Neural cell (in vitro differentiated cells): ENCODE results near the gene CCDC148.
"Not testable (repeated sequence)": the region's sequence is repeated elsewhere in the genome, so short reads cannot be mapped to it uniquely, and the experiment has no call there.

Experiments used
- CTCF ChIP-seq: fragments of 450-650 bp; IDR thresholded peaks from 2 replicates; pipeline ENCODE4 v1.5.1; 2014; ENCODE audit warnings: antibody characterized with exemption, mild to moderate bottlenecking, moderate library complexity; ENCODE audit not compliant: poor library complexity, severe bottlenecking
- EP300 ChIP-seq: fragments of 450-650 bp; conservative IDR thresholded peaks from 2 replicates; pipeline ENCODE4 v1.6.1; 2014; ENCODE audit warnings: antibody characterized with exemption, mild to moderate bottlenecking, moderate library complexity; ENCODE audit not compliant: poor library complexity, severe bottlenecking
- MXI1 ChIP-seq: fragments of 450-650 bp; conservative IDR thresholded peaks from 2 replicates; pipeline ENCODE4 v1.6.1; 2014; ENCODE audit warnings: antibody characterized with exemption, mild to moderate bottlenecking; ENCODE audit not compliant: poor library complexity, severe bottlenecking
- POLR2AphosphoS5 ChIP-seq: IDR thresholded peaks from 2 replicates; pipeline ENCODE4 v1.6.1; 2012
- SMC3 ChIP-seq: fragments of 450-650 bp; conservative IDR thresholded peaks from 2 replicates; pipeline ENCODE4 v1.6.1; 2014; ENCODE audit warnings: antibody characterized with exemption, mild to moderate bottlenecking, moderate library complexity; ENCODE audit not compliant: poor library complexity
- TAF1 ChIP-seq: IDR thresholded peaks from 2 replicates; pipeline ENCODE4 v1.6.1; 2012; ENCODE audit warnings: low read depth

- not testable (repeated sequence) for TF ChIP-seq POLR2AphosphoS5, CTCF, MXI1, SMC3, TAF1, EP300
These were observed 233.5 kb downstream of the CCDC148 start for GRCh38 chr2:158223066-158223465.
